K562 (cell line): Measurements from ENCODE around the gene SLC22A23. TPM values are rescaled to one million over a fixed set of nuclear protein-coding genes. Genes with fewer than 3 reads are reported as not detected.

Source experiments
- CTCF ChIP-seq, 3 experiments: IDR thresholded peaks in 2 of 3; conservative IDR thresholded peaks in 1 of 3; 2 replicates each; pipeline ENCODE4 v1.5.1; 2011 to 2012; ENCODE audit warnings: low read length in 3 of 3, mild to moderate bottlenecking in 3 of 3, control low read depth in 2 of 3, improper control_type of control experiment in 1 of 3, inconsistent platforms in 1 of 3, low read depth in 1 of 3, mixed read lengths in 1 of 3, moderate library complexity in 1 of 3; ENCODE audit not compliant: insufficient read depth in 2 of 3
- EP300 ChIP-seq: IDR thresholded peaks from 2 replicates; pipeline ENCODE4 v1.6.1; 2012; ENCODE audit warnings: low read length, improper control_type of control experiment
- HMGN3 ChIP-seq: IDR thresholded peaks from 2 replicates; pipeline ENCODE4 v1.6.1; 2011; ENCODE audit warnings: borderline replicate concordance, low read depth, mild to moderate bottlenecking, mixed read lengths, low read length; ENCODE audit not compliant: insufficient read length; ENCODE audit errors: extremely low read depth
- HNRNPLL ChIP-seq: fragments of 200-400 bp; formaldehyde crosslinking; IDR thresholded peaks from 2 replicates; pipeline ENCODE4 v1.6.1; 2017; ENCODE audit warnings: low read length, low read depth, mild to moderate bottlenecking; ENCODE audit not compliant: poor library complexity, severe bottlenecking
- KAT2B ChIP-seq: IDR thresholded peaks from one replicate; pipeline ENCODE4 v1.6.1; 2012; ENCODE audit warnings: low read depth, mild to moderate bottlenecking, control low read depth, inconsistent platforms, low read length, moderate library complexity
- MED1 ChIP-seq: sonication (generic); formaldehyde crosslinking; IDR thresholded peaks from 2 replicates; pipeline ENCODE4 v1.8.1; 2023; ENCODE audit warnings: missing genetic modification reagents, borderline replicate concordance
- NR2C2 ChIP-seq, 2 experiments: fragments of 200-800 bp in 1 of 2; sonication (Bioruptor generic) in 1 of 2; sonication (generic) in 1 of 2; formaldehyde crosslinking in 1 of 2; IDR thresholded peaks; 2 replicates each; pipeline versions ENCODE4 v1.6.1 to v1.8.0; 2016 to 2022; ENCODE audit warnings: mild to moderate bottlenecking in 1 of 2, missing compliant biosample characterization in 1 of 2, missing genetic modification characterization in 1 of 2, missing genetic modification reagents in 1 of 2
- PATZ1 ChIP-seq: fragments of 250-450 bp; sonication (Bioruptor Pico); IDR thresholded peaks from 2 replicates; pipeline ENCODE4 v1.5.0; 2020; ENCODE audit warnings: mild to moderate bottlenecking, borderline replicate concordance
- SAP30 ChIP-seq: fragments of 200-600 bp; sonication (generic); IDR thresholded peaks from 2 replicates; pipeline ENCODE4 v1.6.1; 2012; ENCODE audit warnings: borderline replicate concordance, low read depth, mild to moderate bottlenecking, moderate library complexity, low read length, control low read depth, inconsistent platforms; ENCODE audit not compliant: insufficient read depth, poor library complexity, severe bottlenecking
- STAT5A ChIP-seq: IDR thresholded peaks from 2 replicates; pipeline ENCODE4 v1.6.1; 2012; ENCODE audit warnings: low read length, inconsistent platforms, borderline replicate concordance
- TCF7 ChIP-seq: sonication (generic); IDR thresholded peaks from 2 replicates; pipeline ENCODE4 v1.6.1; 2016; ENCODE audit warnings: antibody characterized with exemption, borderline replicate concordance
- TEAD4 ChIP-seq, 2 experiments: sonication (generic) in 1 of 2; formaldehyde crosslinking in 1 of 2; IDR thresholded peaks; 2 replicates each; pipeline versions ENCODE4 v1.6.1 to v1.8.0; 2012 to 2022; ENCODE audit warnings: borderline replicate concordance in 1 of 2, inconsistent platforms in 1 of 2, low read length in 1 of 2, mild to moderate bottlenecking in 1 of 2, missing genetic modification reagents in 1 of 2
- XRCC4 ChIP-seq: IDR thresholded peaks from one replicate; pipeline ENCODE4 v1.6.1; 2011; ENCODE audit not compliant: insufficient read depth, insufficient read length; ENCODE audit errors: extremely low read depth
- YBX1 ChIP-seq: fragments of 450-650 bp; IDR thresholded peaks from 2 replicates; pipeline ENCODE4 v1.7.1; 2016; ENCODE audit warnings: mild to moderate bottlenecking
- ZNF282 ChIP-seq: sonication (generic); formaldehyde crosslinking; IDR thresholded peaks from 2 replicates; pipeline ENCODE4 v1.8.1; 2023; ENCODE audit warnings: missing genetic modification reagents
- ZNF830 ChIP-seq: fragments of 250-450 bp; sonication (Bioruptor Pico); IDR thresholded peaks from 2 replicates; pipeline ENCODE4 v1.5.0; 2021; ENCODE audit warnings: mild to moderate bottlenecking
- polyA plus RNA-seq, 8 experiments: library from polyadenylated mRNA; depleted of rRNA in 4 of 8; stranded (reverse) in 5 of 8; unstranded in 3 of 8; fragments of >200 nt; fragmentation: Nextera tagmentation in 2 of 8; fragmentation: Illumina TruSeq in 1 of 8; extraction: Ambion mirVana in 2 of 8; extraction: Trizol in 1 of 8; gene quantifications; 2 replicates each; pipeline versions ENCODE4 v1.2.1 to v1.2.3, GENCODE V29; 2011 to 2014; ENCODE audit warnings: inconsistent platforms in 1 of 8, missing spikeins in 1 of 8
- total RNA-seq, 7 experiments: library from RNA; depleted of rRNA in 6 of 7; stranded (reverse); fragments of >200 nt in 6 of 7; fragmentation: Illumina TruSeq in 2 of 7; extraction: Trizol in 2 of 7; gene quantifications; 2 replicates each; pipeline versions ENCODE4 v1.2.1 to v1.2.3, GENCODE V29; 2011 to 2021; ENCODE audit warnings: low replicate concordance in 1 of 7
- TF ChIP-seq, protein P1 (sequence below): fragments of 450-650 bp; formaldehyde crosslinking; IDR thresholded peaks from 2 replicates; pipeline ENCODE4 v1.4.0; 2022; ENCODE audit warnings: missing genetic modification characterization
- TF ChIP-seq, protein P2 (sequence below): fragments of 250-450 bp; sonication (Bioruptor Pico); IDR thresholded peaks from 2 replicates; pipeline ENCODE4 v1.8.0; 2021; ENCODE audit warnings: moderate library complexity, mild to moderate bottlenecking, inconsistent platforms
- TF ChIP-seq, protein P3 (sequence below): fragments of 250-450 bp; sonication (Bioruptor Pico); IDR thresholded peaks from 2 replicates; pipeline ENCODE4 v1.8.0; 2022; ENCODE audit warnings: moderate library complexity, mild to moderate bottlenecking, inconsistent platforms

Gene SLC22A23
- total and polyA plus RNA-seq, 9 of the 15 experiments (the other 6 are each of a cell fraction or from before 2014, with no cell fraction given): 0.30 to 8.7 (median 2.5) TPM

DNA sequence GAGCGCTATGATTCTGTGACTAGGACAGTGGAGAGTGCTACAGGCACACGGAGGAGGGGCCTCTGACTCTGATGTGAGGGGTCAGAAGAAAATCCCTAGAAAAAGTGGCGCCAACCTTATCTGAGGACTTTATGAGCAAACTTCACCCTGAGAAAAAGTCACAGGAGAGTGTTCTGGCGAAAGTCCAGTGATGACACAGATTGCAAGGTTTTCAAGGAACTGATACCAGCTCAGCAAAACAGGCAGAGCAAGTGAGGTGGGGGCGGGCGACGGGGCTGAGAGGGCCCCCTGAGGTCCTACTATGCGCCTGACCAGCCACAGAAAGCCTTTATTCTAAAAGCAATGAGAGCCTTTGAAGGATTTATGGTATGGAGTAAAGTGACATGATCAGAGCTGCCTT lies 73.3 kb downstream of the SLC22A23 start (continued):
- TF ChIP-seq, protein P1, sequence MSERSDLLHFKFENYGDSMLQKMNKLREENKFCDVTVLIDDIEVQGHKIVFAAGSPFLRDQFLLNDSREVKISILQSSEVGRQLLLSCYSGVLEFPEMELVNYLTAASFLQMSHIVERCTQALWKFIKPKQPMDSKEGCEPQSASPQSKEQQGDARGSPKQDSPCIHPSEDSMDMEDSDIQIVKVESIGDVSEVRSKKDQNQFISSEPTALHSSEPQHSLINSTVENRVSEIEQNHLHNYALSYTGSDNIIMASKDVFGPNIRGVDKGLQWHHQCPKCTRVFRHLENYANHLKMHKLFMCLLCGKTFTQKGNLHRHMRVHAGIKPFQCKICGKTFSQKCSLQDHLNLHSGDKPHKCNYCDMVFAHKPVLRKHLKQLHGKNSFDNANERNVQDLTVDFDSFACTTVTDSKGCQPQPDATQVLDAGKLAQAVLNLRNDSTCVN (CRISPR knock-in tag): no peak
- TF ChIP-seq MED1 (CRISPR knock-in tag) (no peak), NR2C2 (CRISPR knock-in tag; IDR thresholded peaks at IDR 0.05) (no peak), NR2C2 (tag; IDR thresholded peaks at IDR 0.05) (peak; percentile 77), KAT2B (no peak), CTCF (IDR thresholded peaks at IDR 0.05 in 2 of 3, conservative IDR thresholded peaks at IDR 0.05 in 1 of 3; ENCODE audit: insufficient read depth in 2 of 3, low read depth in 1 of 3, low read length in 3 of 3) (no peak), HMGN3 (peak; percentile 68), ZNF830 (CRISPR knock-in tag) (no peak), EP300 (peak; percentile 88), STAT5A (peak; percentile 62), TEAD4 (IDR thresholded peaks at IDR 0.05; ENCODE audit: low read length) (peak; percentile 73; the same call in 1 of the 2 replicates), TEAD4 (CRISPR knock-in tag; IDR thresholded peaks at IDR 0.05; ENCODE audit: borderline replicate concordance) (no peak), TCF7 (peak; percentile 71; the same call in 1 of the 2 replicates), SAP30 (no peak), HNRNPLL (no peak), XRCC4 (no peak), PATZ1 (CRISPR knock-in tag) (no peak), YBX1 (no peak), ZNF282 (CRISPR knock-in tag) (no peak)
- TF ChIP-seq, protein P2, sequence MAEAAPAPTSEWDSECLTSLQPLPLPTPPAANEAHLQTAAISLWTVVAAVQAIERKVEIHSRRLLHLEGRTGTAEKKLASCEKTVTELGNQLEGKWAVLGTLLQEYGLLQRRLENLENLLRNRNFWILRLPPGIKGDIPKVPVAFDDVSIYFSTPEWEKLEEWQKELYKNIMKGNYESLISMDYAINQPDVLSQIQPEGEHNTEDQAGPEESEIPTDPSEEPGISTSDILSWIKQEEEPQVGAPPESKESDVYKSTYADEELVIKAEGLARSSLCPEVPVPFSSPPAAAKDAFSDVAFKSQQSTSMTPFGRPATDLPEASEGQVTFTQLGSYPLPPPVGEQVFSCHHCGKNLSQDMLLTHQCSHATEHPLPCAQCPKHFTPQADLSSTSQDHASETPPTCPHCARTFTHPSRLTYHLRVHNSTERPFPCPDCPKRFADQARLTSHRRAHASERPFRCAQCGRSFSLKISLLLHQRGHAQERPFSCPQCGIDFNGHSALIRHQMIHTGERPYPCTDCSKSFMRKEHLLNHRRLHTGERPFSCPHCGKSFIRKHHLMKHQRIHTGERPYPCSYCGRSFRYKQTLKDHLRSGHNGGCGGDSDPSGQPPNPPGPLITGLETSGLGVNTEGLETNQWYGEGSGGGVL: no peak
- TF ChIP-seq, protein P3, sequence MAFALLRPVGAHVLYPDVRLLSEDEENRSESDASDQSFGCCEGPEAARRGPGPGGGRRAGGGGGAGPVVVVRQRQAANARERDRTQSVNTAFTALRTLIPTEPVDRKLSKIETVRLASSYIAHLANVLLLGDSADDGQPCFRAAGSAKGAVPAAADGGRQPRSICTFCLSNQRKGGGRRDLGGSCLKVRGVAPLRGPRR (CRISPR knock-in tag): no peak
